ENCODE results near the gene KCNJ16.
"Not testable (repeated sequence)": the region's sequence is repeated elsewhere in the genome, so short reads cannot be mapped to it uniquely, and the experiment has no call there.

The KCNJ16 gene

DNA sequence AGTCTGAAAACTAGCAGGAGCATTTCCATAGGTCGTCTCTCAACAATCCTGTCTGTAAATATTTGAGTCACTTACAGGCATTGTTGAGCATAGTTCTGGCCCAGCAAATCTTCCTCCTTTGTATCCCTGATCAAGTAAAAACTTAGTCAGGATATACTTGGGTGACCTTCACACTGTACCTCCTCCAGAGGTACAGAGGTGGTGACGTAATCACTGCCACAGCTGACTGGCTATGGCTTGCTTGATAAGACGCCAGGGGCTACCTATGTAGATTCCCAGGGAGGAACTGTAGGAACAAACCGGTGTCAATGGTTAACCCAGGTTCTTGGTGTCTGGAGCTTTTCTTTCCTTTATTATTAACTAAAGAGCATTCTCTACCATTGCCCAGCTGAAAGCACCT lies at the start of gene KCNJ16:
Gene KCNJ16, plus strand, starts transcription at position 270 of the 400 bp plus-strand sequence. CDS start 56,863 bp downstream, outside the sequence.
- no peak for DNase-seq
- in situ Hi-C loops (cut with MboI; ENCODE audit: low pct_unique_long_range_greater_than_20kb, low sequenced_read_pairs), result no loop called here

DNA sequence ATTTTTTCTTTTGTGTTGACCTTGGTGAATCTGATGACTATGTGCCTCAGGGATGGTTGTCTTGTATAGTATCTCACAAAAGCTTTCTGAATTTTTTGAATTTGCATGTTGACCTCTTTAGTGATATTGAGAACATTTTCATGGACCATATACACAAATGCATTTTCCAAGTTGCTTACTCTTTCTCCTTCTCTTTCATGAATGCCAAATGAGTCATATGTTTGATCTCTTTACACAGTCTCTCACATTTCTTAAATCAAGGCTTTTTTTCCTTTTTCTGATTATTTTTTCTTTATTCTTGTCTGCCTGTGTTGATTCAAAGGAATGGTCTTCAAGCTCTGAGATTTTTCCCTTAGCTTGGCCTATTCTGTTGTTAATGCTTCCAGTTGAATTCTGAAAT lies 46.6 kb upstream of the KCNJ16 start:
- no peak for DNase-seq
- in situ Hi-C loops (cut with MboI; ENCODE audit: low pct_unique_long_range_greater_than_20kb, low sequenced_read_pairs), result no loop called here

DNA sequence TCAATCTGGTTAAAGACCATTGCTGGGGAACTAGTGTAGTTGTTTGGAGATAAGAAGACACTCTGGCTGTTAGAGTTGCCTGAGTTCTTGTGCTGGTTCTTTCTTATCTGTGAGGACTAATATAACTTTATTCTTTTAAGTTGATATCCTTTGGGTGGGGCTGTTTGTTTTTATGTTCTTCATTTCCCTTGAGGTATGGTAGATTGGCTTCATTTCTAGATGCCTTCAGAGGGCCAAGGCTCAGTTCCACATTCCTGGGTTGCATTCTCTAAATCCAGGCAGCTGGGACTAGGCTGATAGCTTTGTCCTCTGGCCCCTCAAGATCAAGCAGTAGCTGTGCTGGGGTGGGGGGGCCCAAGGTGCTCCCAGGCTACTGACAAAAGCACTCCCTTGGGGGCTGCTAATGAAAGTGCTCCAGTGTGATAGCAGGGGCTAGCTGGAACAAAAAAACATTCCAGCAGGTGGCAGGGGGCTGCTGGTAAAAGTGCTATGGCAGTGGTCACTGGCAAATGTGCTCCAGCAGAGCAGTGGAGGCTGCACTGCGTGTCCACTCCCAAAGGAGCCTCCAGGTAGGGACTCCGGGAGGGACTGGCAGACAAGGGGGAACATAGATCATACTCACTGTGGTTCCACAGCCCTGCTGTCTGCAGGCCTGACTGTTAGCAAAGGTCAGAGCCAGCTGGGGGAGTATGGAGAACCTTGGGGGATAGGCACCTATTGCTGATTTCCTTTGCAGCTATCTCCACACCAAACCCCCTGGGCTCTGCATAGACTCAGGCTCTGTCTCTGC lies 45.9 kb upstream of the KCNJ16 start:
- DNase-seq, result no peak
- in situ Hi-C loops (cut with MboI; ENCODE audit: low pct_unique_long_range_greater_than_20kb, low sequenced_read_pairs), result no loop called here

DNA sequence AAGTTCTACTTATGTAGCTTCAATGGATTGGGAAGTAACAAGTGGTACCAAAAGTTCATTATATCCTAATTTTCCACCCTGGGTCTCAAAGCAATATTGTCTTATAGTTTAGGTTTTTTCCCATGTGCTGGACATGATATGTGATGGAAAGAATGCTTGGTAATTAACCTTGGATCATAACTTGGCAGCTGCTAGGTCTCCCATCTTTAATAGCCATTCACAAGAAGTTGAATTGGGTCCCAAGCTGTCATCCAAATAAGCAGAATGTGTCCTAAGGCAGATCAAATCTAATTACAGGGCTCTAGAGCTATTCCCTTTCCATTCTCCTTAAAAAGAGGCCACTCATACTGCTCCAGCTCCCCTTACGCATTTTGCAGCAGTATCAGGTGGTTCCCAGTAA lies 44.7 kb upstream of the KCNJ16 start:
- in situ Hi-C loops (cut with MboI; ENCODE audit: low pct_unique_long_range_greater_than_20kb, low sequenced_read_pairs), result no loop called here
- DNase-seq, result no peak

DNA sequence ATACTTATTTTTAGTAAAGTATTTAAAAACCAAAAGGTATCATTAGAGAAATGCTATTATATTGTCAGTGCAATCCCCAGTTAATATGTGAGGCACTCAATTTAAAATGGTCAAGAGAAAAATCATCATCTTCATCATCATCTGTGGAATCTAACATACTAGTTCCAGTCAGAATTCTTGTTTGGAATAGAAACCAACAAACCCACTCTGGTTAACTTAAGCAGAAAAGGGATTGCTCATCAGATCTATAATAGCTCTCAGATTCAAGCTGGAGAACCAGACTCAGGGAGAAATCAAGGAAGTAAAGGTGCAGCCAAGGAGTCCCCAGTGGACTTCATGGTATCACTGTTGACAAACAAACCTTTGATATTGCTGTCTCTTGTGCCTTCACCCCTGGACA lies 43.7 kb upstream of the KCNJ16 start:
- in situ Hi-C loops (cut with MboI; ENCODE audit: low pct_unique_long_range_greater_than_20kb, low sequenced_read_pairs), result no loop called here
- DNase-seq, result no peak

DNA sequence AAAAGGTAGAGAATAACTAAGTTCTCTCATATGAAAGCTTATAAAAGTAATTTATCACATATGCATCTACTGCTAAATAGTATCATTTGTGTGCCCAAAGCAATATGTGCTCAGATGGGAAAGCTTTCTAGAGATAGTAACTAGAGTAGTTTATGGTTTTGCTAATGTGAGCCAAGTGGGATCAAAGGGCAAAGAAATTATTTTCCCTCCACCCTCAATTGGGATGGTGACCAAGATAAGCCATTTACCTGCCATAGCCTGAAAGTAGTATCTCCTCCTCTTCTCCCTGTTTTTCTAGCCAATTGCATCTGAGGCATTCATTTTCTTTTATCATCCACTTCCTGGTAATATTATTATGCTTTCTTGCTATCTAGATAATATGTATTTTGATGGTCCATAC lies 41.9 kb upstream of the KCNJ16 start:
- in situ Hi-C loops (cut with MboI; ENCODE audit: low pct_unique_long_range_greater_than_20kb, low sequenced_read_pairs), result no loop called here
- no peak for DNase-seq

DNA sequence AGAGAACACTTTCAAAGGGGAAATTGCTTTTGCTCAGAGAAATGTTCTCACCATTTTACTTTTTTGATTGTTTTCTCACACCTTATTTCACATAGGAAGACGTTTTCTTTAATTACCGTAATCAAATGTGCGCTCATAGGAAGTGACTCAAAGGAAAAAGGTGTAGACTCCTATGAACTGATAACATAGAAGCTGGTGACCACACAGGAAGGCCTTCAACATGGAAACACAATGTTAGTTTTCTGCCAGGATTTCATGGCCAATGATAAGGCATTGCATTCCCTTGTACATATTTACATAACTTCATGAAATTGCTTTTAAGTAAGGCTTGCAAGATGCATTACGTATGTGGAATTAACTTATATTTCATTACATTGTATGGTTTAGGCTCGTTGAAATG lies 40.9 kb upstream of the KCNJ16 start:
- no peak for DNase-seq
- in situ Hi-C loops (cut with MboI; ENCODE audit: low pct_unique_long_range_greater_than_20kb, low sequenced_read_pairs), result no loop called here

DNA sequence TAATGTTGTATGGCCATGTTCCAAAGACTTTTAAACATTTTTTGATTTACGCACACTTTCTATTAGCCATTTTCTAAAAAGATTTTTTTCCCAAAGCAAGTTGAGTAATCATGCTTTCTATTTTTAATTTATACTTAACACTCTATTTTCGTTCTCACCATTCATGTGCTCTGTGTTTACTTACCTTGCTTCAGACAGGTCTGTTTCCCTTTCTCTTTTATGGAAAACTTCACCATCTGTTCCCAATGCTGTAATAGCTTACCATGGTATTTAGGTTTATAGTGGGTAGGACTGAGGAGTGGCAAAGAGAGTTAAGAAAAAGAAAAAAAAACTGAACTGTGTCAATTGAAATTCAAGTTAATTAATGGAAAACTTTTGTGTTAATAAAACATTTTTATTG lies 37.5 kb upstream of the KCNJ16 start:
- in situ Hi-C loops (cut with MboI; ENCODE audit: low pct_unique_long_range_greater_than_20kb, low sequenced_read_pairs), result no loop called here
- DNase-seq, result no peak

DNA sequence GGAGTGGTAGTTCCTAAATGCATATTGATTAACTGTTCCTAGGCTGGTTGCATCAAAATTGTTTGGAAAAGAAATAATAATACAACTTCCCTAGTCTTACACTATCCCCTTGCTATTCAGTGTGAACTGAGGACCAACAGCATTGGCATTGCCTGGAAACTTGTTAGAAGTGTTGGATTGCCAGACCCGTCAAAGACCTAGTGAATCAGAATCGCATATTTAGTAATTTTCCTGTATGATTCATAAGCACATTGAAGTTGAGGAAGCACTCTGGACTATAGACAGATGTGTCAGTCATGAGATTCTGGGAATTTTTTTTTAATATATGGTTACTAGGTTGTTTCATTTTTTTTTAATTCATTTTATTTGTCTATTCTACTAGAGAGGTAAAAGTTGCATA lies 34.7 kb upstream of the KCNJ16 start:
- in situ Hi-C loops (cut with MboI; ENCODE audit: low pct_unique_long_range_greater_than_20kb, low sequenced_read_pairs), result no loop called here
- DNase-seq, result no peak

DNA sequence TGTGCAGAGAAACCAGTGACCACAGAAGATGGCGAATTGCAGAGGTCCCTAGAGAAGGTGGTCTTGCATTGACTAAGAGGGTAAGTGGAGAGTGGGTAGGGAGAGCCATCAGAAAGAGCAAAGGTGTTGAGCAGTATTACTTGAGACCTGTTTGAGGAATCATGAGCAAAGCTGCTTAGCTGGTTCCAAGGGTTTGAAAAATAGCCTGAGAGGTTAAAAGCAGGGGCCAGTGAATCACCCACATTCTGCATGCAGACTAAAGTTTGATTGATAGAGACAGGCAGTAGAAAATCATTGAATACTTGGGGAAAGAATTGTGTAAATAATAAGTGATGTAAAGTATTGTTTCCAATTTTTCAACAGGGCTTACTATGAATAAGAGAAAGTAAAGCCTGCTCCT lies 34.0 kb upstream of the KCNJ16 start:
- no peak for DNase-seq
- in situ Hi-C loops (cut with MboI; ENCODE audit: low pct_unique_long_range_greater_than_20kb, low sequenced_read_pairs), result no loop called here

DNA sequence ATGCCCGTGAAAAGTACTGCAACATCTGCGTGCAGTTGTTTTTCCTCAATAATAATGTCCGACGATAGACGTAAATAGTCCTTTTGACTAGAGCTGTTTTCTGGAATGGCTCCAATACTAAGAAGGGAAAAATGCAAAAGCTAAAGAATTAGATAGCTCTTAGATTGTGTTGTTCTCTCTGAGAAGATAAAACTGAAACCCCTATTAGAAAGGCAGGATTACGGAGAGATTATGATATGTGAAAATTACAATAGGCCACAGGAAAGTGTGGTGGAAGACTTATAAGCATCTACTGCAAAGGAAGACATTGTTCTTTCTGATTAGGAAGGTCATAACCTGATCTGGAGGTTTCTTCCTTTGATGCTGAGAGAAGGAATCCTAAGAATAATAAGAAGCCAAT lies 33.5 kb upstream of the KCNJ16 start:
- no peak for DNase-seq
- in situ Hi-C loops (cut with MboI; ENCODE audit: low pct_unique_long_range_greater_than_20kb, low sequenced_read_pairs), result no loop called here

DNA sequence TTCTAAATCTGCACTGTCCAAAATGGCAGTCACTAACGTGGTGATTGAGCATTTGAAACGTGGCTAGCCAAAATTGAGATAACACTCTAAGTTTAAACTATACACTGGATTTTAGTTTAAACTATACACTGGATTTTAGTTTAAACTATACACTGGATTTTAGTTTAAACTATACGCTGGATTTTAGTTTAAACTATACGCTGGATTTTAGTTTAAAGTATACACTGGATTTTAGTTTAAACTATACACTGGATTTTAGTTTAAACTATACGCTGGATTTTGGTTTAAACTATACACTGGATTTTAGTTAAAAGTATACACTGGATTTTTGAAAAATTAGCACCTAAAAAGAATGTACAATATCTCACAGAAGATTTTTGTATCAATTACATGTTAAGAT lies 29.2 kb upstream of the KCNJ16 start:
- in situ Hi-C loops (cut with MboI; ENCODE audit: low pct_unique_long_range_greater_than_20kb, low sequenced_read_pairs); DNase-seq: not testable (repeated sequence)

DNA sequence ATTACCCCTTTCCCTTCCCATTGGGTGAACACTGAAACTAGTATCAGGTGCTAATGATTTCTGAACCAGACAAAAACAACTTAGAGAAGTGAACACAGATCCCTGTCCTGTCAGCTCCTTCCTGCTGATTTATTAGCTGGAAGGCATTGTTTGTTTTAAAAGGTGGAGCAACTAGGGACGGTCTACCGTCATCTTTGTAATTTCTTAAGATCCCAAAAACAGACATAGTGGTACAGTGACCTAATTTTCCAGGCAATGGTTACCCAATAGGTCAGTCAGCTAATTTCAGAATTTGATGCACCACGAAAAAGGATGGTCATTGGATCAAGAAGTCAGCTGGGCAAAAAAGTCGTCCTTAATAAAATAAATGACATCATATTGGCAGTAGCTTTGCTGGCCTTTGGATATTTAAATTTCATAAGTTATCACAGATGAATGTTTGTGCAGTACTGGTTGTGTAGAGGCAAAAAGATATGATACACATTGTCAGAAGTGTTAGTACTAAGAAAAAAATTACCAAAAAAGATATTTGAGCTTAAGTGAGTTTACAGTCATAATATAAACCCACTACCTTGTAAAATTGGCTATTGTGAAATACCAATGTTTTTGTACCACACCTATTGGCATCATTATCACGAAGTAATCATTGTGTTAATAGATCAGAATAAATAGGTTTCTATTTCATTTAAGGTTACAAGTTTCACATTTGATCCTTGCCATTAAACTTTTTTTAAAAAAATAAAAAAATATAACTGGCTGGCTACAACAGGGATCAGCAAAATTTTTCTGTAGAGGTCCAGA lies 27.2 kb upstream of the KCNJ16 start:
- DNase-seq, result no peak
- in situ Hi-C loops (cut with MboI; ENCODE audit: low pct_unique_long_range_greater_than_20kb, low sequenced_read_pairs), result no loop called here

DNA sequence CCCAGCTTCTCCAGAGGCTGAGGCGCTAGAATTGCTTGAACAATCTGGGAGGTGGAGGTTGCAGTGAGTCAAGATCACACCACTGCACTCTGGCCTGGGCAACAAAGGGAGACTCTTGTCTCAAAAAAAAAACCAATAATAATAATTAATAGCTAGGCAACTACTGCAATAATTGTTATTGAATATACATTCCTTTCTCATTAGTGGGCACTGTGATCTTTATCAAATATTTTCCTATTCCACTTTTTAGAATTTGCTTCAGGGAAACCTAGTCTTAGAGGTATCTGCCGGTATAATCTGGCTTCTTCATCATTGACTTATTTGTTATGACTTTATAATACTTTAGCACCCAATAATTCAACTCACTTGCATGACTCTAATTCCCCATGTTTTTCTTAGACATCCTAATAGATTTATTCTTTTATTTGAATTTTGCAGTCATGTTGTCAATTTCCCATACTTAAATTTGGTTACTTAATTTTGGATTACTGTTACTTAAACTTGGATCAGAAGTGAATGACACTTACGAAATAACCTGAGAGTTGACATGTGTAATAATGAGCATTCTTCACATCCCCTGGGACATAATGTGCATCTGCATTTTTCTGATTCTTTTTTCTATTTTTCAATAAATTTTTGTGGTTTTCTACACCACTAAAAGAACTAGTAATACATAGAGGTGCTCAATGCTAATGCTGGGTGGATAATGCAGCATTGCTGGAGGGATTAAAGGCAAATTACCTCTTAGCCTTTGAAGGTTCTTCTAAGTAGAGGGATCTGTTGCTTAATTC lies 25.0 kb upstream of the KCNJ16 start:
- in situ Hi-C loops (cut with MboI; ENCODE audit: low pct_unique_long_range_greater_than_20kb, low sequenced_read_pairs), result no loop called here

DNA sequence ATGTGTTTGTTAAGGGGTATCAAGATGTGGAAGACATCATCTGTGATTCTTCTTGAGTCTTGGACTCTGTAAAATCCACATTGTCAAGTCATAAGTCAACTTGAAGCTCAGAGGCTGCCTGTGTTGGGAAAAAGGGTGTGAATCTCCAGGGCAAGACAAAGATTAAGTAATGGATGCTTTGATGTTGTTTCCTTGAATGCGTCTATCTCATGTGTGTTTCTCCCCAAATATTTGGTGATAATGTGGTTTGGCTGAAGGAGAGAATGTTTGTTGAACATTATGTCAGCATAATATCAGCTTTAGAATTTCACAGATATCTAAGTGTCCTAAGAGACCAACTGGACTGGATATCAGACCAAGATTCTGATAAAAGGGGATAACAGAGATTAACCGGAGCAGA lies 24.1 kb upstream of the KCNJ16 start:
- in situ Hi-C loops (cut with MboI; ENCODE audit: low pct_unique_long_range_greater_than_20kb, low sequenced_read_pairs), result no loop called here

More for the DNA sequence above, 25.0 kb upstream of the KCNJ16 start:
- DNase-seq, result no peak

DNA sequence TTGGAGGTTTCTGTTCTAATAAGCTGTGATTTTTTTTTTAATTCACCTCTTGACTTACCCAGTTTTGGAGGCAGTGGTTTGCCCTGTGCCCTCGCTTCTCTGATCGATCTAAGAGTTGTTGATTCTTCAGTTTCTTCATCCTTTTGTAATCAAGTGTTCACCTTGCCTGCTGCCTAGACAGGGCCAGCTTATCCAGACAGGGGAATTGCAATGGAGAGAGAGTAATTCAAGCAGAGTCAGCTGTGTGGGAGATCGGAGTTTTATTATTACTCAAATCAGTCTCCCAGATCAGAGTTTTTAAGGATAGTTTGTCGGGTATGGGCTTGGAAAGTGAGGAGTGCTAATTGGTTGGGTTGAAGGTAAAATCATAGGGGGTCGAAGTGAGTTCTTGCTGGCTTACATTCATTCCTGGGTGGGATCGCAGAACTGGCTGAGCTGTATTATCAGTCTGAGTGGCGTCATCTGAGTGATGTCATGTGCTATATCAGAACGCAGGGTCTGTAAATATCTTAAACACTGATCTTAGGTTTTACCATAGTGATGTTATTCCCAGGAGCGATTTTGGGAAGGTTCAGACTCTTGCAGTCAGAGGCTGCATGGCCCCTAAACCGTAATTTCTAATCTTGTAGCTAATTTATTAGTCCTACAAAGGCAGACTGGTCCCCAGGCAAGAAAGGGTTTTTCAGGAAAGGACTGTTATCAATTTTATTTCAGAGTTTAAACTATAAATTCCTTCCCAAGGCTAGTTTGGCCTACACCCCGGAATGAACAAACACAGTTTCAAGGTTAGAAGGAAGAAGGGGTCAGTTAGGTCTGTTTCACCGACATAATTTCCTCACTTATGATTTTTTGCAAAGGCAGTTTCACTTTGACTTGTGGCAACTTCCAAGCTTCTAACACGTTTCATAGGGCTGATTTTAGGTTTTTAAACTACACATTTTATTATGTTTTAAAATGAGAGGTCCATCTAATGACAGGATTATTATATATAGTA lies 21.5 kb upstream of the KCNJ16 start:
- in situ Hi-C loops (cut with MboI; ENCODE audit: low pct_unique_long_range_greater_than_20kb, low sequenced_read_pairs), result no loop called here
- no peak for DNase-seq

More for the DNA sequence above, 24.1 kb upstream of the KCNJ16 start:
- no peak for DNase-seq

DNA sequence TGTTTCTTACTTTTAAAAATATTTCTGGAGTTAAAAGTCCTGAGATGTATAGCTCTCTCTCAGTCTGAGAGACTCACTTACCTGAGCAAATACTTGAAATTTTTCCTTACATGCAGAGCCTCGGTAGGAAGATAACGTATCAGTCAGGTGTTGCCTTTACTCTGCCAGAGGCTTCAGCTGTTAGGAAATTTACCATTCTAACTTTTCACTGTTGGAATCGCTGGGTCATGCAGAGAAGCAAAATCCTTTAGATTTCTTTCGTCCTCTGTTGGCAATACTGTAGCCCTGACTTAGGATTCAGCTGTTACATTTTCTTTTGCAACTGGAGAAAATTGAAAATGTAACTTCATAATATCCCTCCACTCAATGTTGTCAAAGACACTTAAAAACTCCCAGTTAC lies 20.0 kb upstream of the KCNJ16 start:
- in situ Hi-C loops (cut with MboI; ENCODE audit: low pct_unique_long_range_greater_than_20kb, low sequenced_read_pairs), result no loop called here
- DNase-seq, result no peak

DNA sequence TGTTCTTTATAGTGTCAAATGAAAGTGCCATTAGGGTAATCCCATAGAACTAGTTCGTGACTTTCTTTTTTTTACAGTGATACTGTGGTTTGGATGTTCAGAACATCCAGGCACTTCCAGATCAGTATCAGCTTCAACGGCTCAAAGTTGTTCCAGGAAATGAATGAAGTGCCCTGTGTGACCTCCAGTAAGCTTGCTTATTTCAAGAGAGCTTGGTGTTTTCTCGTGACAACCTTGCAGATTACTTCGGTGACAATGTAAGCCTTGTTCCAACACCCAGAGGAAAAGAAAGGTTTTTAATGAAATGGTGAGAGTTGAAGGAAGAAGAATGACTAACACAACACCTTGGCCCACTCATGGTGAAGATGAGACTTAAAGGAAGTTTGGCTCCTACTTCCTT lies 16.0 kb upstream of the KCNJ16 start:
- in situ Hi-C loops (cut with MboI; ENCODE audit: low pct_unique_long_range_greater_than_20kb, low sequenced_read_pairs), result no loop called here
- DNase-seq, result no peak

DNA sequence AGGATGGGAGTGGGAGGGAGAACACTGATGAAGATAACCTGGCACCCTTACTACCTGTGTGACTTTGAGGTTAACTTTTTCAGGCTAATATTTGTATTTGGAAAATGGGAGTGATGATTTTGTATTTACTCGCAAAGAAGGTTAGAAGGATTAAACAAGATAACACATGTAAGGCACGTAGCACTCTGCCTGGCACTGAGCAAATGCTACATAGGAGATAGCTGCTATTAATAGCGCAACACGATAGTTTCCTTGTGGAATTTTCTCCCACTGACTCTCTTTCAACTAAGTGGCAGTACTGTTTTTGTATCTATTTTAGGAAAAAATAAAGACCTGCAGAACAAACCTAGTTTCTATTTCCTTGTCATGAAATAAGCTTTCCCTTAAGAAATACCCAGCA lies 15.4 kb upstream of the KCNJ16 start:
- no peak for DNase-seq
- in situ Hi-C loops (cut with MboI; ENCODE audit: low pct_unique_long_range_greater_than_20kb, low sequenced_read_pairs), result no loop called here
